Measurements from ENCODE around the gene XAB2.
A peak's percentile ranks its signal among the peaks of the same experiment; 100 is the strongest.

The XAB2 gene

GRCh38 chr19:7633698-7634097, 4.4 kb upstream of the XAB2 start, which contains the start of gene PCP2:
PCP2 (minus strand) TSS chr19:7633719; CDS start chr19:7633457, 262 bp downstream.
- Histone ChIP-seq H3K36me3 (ENCODE audit: control insufficient read depth, insufficient read depth, low read length) (peaks cover 7% of the 10 kb centered on the region), H3K4me3 (ENCODE audit: insufficient read depth, low read depth, low read length, poor library complexity, severe bottlenecking) (no peak within 1 kb of the TSS), H3K27me3 (replicated peaks; ENCODE audit: control insufficient read depth, insufficient read depth, low read length, poor library complexity, severe bottlenecking) (no peaks in the 10 kb centered on the region), H3K4me1 (ENCODE audit: control insufficient read depth, insufficient read depth, low read length, poor library complexity, severe bottlenecking) (peaks cover 27% of the 10 kb centered on the region), H3K9me3 (ENCODE audit: control insufficient read depth, low read length) (no peaks in the 10 kb centered on the region), H3K27ac (ENCODE audit: insufficient read depth, low read length, poor library complexity, severe bottlenecking) (no peak within 1 kb of the TSS)
- no peak for DNase-seq

GRCh38 chr19:7632340-7633203, 3.2 kb upstream of the XAB2 start:
- Histone ChIP-seq H3K27ac (ENCODE audit: insufficient read depth, low read length, poor library complexity, severe bottlenecking) (no peak overlapping the region), H3K27me3 (replicated peaks; ENCODE audit: control insufficient read depth, insufficient read depth, low read length, poor library complexity, severe bottlenecking) (no peaks in the 10 kb centered on the region), H3K4me1 (ENCODE audit: control insufficient read depth, insufficient read depth, low read length, poor library complexity, severe bottlenecking) (peaks cover 29% of the 10 kb centered on the region), H3K9me3 (ENCODE audit: control insufficient read depth, low read length) (no peaks in the 10 kb centered on the region), H3K4me3 (ENCODE audit: insufficient read depth, low read depth, low read length, poor library complexity, severe bottlenecking) (no peak overlapping the region), H3K36me3 (ENCODE audit: control insufficient read depth, insufficient read depth, low read length) (peaks cover 7% of the 10 kb centered on the region)
- no peak for DNase-seq

- no peak for DNase-seq
- Histone ChIP-seq H3K4me1 (ENCODE audit: control insufficient read depth, insufficient read depth, low read length, poor library complexity, severe bottlenecking) (peaks cover 29% of the 10 kb centered on the region), H3K27ac (ENCODE audit: insufficient read depth, low read length, poor library complexity, severe bottlenecking) (no peak overlapping the region), H3K9me3 (ENCODE audit: control insufficient read depth, low read length) (no peaks in the 10 kb centered on the region), H3K4me3 (ENCODE audit: insufficient read depth, low read depth, low read length, poor library complexity, severe bottlenecking) (no peak overlapping the region), H3K27me3 (replicated peaks; ENCODE audit: control insufficient read depth, insufficient read depth, low read length, poor library complexity, severe bottlenecking) (no peaks in the 10 kb centered on the region), H3K36me3 (ENCODE audit: control insufficient read depth, insufficient read depth, low read length) (peaks cover 7% of the 10 kb centered on the region)
Observed at GRCh38 chr19:7631577-7631976, 2.2 kb upstream of the XAB2 start.

- peak overlapping the region; percentile 98 for H3K4me3 ChIP-seq (ENCODE audit: insufficient read depth, low read depth, low read length, poor library complexity, severe bottlenecking)
- H3K27me3 ChIP-seq (replicated peaks; ENCODE audit: control insufficient read depth, insufficient read depth, low read length, poor library complexity, severe bottlenecking) = no peaks in the 10 kb centered on the region
- H3K36me3 ChIP-seq (ENCODE audit: control insufficient read depth, insufficient read depth, low read length) = peaks cover 32% of the 10 kb centered on the region
- peak overlapping the region; percentile 93 for H3K27ac ChIP-seq (ENCODE audit: insufficient read depth, low read length, poor library complexity, severe bottlenecking)
- H3K4me1 ChIP-seq (ENCODE audit: control insufficient read depth, insufficient read depth, low read length, poor library complexity, severe bottlenecking) = peaks cover 25% of the 10 kb centered on the region
- no peak for DNase-seq
- no peaks in the 10 kb centered on the region for H3K9me3 ChIP-seq (ENCODE audit: control insufficient read depth, low read length)
Observed at GRCh38 chr19:7628589-7629311, 595 bp downstream of the XAB2 start.

- Histone ChIP-seq H3K36me3 (ENCODE audit: control insufficient read depth, insufficient read depth, low read length) (peaks cover 43% of the 10 kb centered on the region), H3K4me1 (ENCODE audit: control insufficient read depth, insufficient read depth, low read length, poor library complexity, severe bottlenecking) (peaks cover 25% of the 10 kb centered on the region), H3K4me3 (ENCODE audit: insufficient read depth, low read depth, low read length, poor library complexity, severe bottlenecking) (no peak overlapping the region), H3K9me3 (ENCODE audit: control insufficient read depth, low read length) (no peaks in the 10 kb centered on the region), H3K27ac (ENCODE audit: insufficient read depth, low read length, poor library complexity, severe bottlenecking) (no peak overlapping the region), H3K27me3 (replicated peaks; ENCODE audit: control insufficient read depth, insufficient read depth, low read length, poor library complexity, severe bottlenecking) (no peaks in the 10 kb centered on the region)
- DNase-seq = no peak
Observed at GRCh38 chr19:7627166-7627565, 2.2 kb downstream of the XAB2 start.

- Histone ChIP-seq H3K4me3 (ENCODE audit: insufficient read depth, low read depth, low read length, poor library complexity, severe bottlenecking) (no peak overlapping the region), H3K27me3 (replicated peaks; ENCODE audit: control insufficient read depth, insufficient read depth, low read length, poor library complexity, severe bottlenecking) (no peaks in the 10 kb centered on the region), H3K36me3 (ENCODE audit: control insufficient read depth, insufficient read depth, low read length) (peaks cover 54% of the 10 kb centered on the region), H3K4me1 (ENCODE audit: control insufficient read depth, insufficient read depth, low read length, poor library complexity, severe bottlenecking) (peaks cover 25% of the 10 kb centered on the region), H3K27ac (ENCODE audit: insufficient read depth, low read length, poor library complexity, severe bottlenecking) (no peak overlapping the region), H3K9me3 (ENCODE audit: control insufficient read depth, low read length) (no peaks in the 10 kb centered on the region)
- DNase-seq = no peak
Observed at GRCh38 chr19:7625763-7626372, 3.5 kb downstream of the XAB2 start.

GRCh38 chr19:7624810-7625209, 4.5 kb downstream of the XAB2 start:
- no peak for DNase-seq
- no peaks in the 10 kb centered on the region for H3K9me3 ChIP-seq (ENCODE audit: control insufficient read depth, low read length)
- H3K36me3 ChIP-seq (ENCODE audit: control insufficient read depth, insufficient read depth, low read length) = peaks cover 64% of the 10 kb centered on the region
- H3K27me3 ChIP-seq (replicated peaks; ENCODE audit: control insufficient read depth, insufficient read depth, low read length, poor library complexity, severe bottlenecking) = no peaks in the 10 kb centered on the region
- peaks cover 16% of the 10 kb centered on the region for H3K4me1 ChIP-seq (ENCODE audit: control insufficient read depth, insufficient read depth, low read length, poor library complexity, severe bottlenecking)
- H3K27ac ChIP-seq (ENCODE audit: insufficient read depth, low read length, poor library complexity, severe bottlenecking) = no peak overlapping the region
- no peak overlapping the region for H3K4me3 ChIP-seq (ENCODE audit: insufficient read depth, low read depth, low read length, poor library complexity, severe bottlenecking)

GRCh38 chr19:7623725-7624603, 5.4 kb downstream of the XAB2 start:
- Histone ChIP-seq H3K4me1 (ENCODE audit: control insufficient read depth, insufficient read depth, low read length, poor library complexity, severe bottlenecking) (peaks cover 16% of the 10 kb centered on the region), H3K27me3 (replicated peaks; ENCODE audit: control insufficient read depth, insufficient read depth, low read length, poor library complexity, severe bottlenecking) (no peaks in the 10 kb centered on the region), H3K9me3 (ENCODE audit: control insufficient read depth, low read length) (no peaks in the 10 kb centered on the region), H3K4me3 (ENCODE audit: insufficient read depth, low read depth, low read length, poor library complexity, severe bottlenecking) (no peak overlapping the region), H3K27ac (ENCODE audit: insufficient read depth, low read length, poor library complexity, severe bottlenecking) (no peak overlapping the region), H3K36me3 (ENCODE audit: control insufficient read depth, insufficient read depth, low read length) (peaks cover 71% of the 10 kb centered on the region)
- DNase-seq = no peak

- Histone ChIP-seq H3K4me3 (ENCODE audit: insufficient read depth, low read depth, low read length, poor library complexity, severe bottlenecking) (no peak overlapping the region), H3K36me3 (ENCODE audit: control insufficient read depth, insufficient read depth, low read length) (peaks cover 73% of the 10 kb centered on the region), H3K9me3 (ENCODE audit: control insufficient read depth, low read length) (no peaks in the 10 kb centered on the region), H3K27me3 (replicated peaks; ENCODE audit: control insufficient read depth, insufficient read depth, low read length, poor library complexity, severe bottlenecking) (no peaks in the 10 kb centered on the region), H3K4me1 (ENCODE audit: control insufficient read depth, insufficient read depth, low read length, poor library complexity, severe bottlenecking) (peaks cover 7% of the 10 kb centered on the region), H3K27ac (ENCODE audit: insufficient read depth, low read length, poor library complexity, severe bottlenecking) (no peak overlapping the region)
- no peak for DNase-seq
Observed at GRCh38 chr19:7622933-7623685, 6.2 kb downstream of the XAB2 start.

All from effector memory CD4-positive, alpha-beta T cell (primary cell).